LNCAP (cell line): ENCODE results near the gene DCPS.

ENCODE experiments used
- TF ChIP-seq, protein P1 (sequence below): fragments of 450-650 bp; IDR thresholded peaks from 2 replicates; pipeline ENCODE4 v1.5.1; 2017; ENCODE audit warnings: mild to moderate bottlenecking

The DCPS gene

DNA sequence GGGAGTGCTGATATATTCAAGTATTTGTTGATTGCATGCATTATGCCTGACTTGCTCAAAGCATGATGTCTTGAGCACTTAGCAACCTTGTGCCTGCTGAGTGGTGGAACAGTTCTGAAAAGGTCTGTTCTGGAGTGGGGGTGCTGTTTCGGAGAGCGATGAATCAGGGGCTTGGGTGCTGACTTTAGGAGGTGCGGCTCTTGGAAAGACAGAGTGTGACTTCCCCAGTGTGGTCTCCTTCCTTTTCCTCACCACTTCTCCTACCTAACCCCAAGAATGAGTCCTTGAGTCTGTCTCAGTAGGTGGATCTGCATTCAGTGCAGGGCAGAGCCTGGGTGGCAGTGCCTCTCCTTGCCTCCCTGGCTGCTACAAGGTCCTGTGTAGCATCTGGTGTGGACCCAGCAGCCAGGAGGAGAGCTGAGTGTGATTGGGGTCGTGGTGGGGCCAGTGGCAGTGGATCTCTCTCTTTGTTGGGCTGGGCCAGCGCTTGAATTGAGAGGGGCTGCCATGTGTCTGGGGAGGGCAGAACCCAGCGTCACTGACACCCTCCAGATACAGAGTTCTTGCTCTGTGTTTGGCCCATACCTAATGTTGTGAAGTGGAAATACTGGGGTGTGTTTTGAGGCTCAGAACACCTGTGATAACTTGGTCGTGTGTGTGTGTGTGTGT is 87.6 kb downstream of the DCPS start:
- TF ChIP-seq, protein P1, sequence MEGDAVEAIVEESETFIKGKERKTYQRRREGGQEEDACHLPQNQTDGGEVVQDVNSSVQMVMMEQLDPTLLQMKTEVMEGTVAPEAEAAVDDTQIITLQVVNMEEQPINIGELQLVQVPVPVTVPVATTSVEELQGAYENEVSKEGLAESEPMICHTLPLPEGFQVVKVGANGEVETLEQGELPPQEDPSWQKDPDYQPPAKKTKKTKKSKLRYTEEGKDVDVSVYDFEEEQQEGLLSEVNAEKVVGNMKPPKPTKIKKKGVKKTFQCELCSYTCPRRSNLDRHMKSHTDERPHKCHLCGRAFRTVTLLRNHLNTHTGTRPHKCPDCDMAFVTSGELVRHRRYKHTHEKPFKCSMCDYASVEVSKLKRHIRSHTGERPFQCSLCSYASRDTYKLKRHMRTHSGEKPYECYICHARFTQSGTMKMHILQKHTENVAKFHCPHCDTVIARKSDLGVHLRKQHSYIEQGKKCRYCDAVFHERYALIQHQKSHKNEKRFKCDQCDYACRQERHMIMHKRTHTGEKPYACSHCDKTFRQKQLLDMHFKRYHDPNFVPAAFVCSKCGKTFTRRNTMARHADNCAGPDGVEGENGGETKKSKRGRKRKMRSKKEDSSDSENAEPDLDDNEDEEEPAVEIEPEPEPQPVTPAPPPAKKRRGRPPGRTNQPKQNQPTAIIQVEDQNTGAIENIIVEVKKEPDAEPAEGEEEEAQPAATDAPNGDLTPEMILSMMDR: no peak

DNA sequence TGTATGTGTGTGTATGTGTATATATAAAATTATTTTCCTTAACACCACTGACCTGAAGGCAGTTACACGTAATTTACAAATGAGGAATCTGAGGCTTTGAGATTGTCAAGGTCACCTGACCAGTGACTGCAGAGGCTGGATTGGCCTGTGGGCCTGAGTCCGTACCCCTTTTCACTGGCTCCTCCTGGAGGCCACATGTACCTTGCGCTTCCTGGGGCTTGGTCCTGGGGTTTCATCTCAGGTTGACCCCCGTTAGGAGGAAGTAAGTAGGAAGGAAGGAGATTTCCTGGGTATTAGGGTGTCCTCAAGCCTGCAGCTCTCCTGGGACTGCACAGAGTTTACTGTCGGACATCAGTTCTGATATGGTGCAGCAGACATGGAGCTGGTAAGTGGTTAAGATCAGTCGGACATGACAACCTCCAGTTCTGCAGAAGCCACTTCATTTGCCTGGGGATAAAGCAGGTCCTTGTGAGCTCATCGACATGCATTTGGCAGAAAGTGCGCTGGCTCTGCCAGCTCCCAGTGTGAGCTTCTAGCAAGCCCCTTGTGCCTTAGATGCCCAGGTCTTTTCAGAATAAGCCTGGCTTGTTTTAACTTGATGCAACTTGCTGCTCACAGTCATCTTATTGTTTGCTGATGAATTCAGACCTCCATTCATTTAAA is 88.2 kb downstream of the DCPS start:
- TF ChIP-seq, protein P1: no peak

DNA sequence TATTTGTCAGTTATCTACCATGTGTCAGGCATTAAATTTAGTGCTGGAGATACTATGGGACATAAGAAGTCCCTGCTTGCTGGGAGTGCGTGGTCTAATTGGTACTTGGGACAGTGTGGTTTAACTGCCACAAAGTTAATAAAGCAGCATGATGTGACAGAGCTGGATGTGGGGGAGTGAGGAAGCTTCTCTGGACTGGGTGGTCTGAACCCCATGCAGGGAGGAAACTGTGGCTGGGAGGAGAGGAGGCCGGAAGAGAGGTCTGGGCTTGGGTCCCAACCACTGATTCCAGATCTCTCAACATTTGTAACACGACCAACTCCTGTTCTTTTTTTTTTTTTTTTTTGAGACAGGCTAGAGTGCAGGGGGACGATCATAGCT is 88.8 kb downstream of the DCPS start:
- TF ChIP-seq, protein P1: no peak

DNA sequence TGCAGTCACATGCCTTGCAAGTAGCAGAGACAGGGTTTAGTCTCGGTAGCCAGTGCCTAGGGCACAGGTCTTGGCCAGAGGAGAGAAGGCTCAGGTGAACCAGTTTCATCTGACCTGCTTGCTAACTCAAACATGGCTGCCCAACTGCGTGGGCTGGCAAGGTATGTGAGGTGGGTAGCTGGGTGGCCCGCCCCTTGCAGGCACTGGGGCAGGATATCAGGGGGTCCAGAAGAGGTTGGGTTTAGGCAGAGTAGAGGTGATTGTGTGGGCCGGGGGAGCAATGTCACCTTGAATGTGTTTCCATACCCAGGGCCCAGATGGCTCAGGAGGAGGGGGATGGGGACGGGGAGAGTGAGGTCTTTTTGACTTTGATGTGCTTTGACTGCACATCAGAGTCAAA is 89.3 kb downstream of the DCPS start:
- TF ChIP-seq, protein P1: no peak

DNA sequence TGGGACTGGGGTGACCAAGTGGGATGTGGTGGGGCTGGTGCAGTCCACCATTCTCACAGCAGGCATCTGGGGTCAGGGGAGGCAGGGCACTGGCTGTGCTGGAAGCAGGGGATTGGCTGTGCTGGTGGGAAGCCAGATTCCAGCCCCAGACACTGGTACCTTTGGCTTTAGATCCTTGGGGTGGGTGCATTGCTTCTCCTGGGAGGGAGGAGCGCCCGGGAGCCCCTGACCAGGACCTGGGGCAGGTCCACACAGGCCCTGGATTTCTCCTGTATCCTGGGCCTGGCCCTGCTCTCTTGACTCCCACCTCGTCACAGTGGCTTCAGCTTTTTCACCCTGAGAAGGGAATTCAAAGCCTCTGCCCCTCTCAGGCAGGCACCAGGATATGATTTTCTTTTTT is 90.2 kb downstream of the DCPS start:
- TF ChIP-seq, protein P1: no peak
